HEK293 (cell line): ENCODE measurements around the gene LRRC4C.

Source experiments
- CTCF ChIA-PET: fragments of 350-600 bp; formaldehyde crosslinking; extraction: SDS; loops from one replicate; lab custom pipeline; 2021; ENCODE audit warnings: antibody characterized with exemption; lab: Yijun Ruan, JAX
- POLR2A ChIA-PET: fragments of 300-600 bp; formaldehyde crosslinking; extraction: SDS; loops from one replicate; lab custom pipeline; 2020; ENCODE audit warnings: antibody characterized with exemption, inconsistent platforms; lab: Yijun Ruan, JAX
- H3K27ac ChIP-seq: fragments of 200-500 bp; sonication (Bioruptor generic); 2 replicates; pipeline ENCODE4 v1.5.1; 2014; ENCODE audit warnings: low read depth, low read length, control low read depth, inconsistent platforms; ENCODE audit errors: extremely low read depth
- H3K36me3 ChIP-seq, 2 experiments: fragments of 200-500 bp in 1 of 2; sonication (Bioruptor generic) in 1 of 2; 1 replicate in 1 of 2; 2 replicates in 1 of 2; pipeline ENCODE4 v1.5.1; 2014 to 2017; ENCODE audit warnings: inconsistent platforms in 2 of 2, low read length in 2 of 2; ENCODE audit not compliant: control insufficient read depth in 2 of 2, insufficient read depth in 1 of 2
- H3K4me1 ChIP-seq: fragments of 200-500 bp; sonication (Bioruptor generic); 2 replicates; pipeline ENCODE4 v1.5.1; 2014; ENCODE audit warnings: mild to moderate bottlenecking, low read length, inconsistent platforms; ENCODE audit not compliant: control insufficient read depth, insufficient read depth
- H3K4me3 ChIP-seq: 2 replicates; pipeline ENCODE4 v1.5.1; 2011; ENCODE audit warnings: low read depth, mild to moderate bottlenecking, control low read depth, low read length, moderate library complexity
- H3K9me3 ChIP-seq: fragments of 200-500 bp; sonication (Bioruptor generic); 2 replicates; pipeline ENCODE4 v1.5.1; 2014; ENCODE audit warnings: low read depth, low read length, inconsistent platforms; ENCODE audit not compliant: control insufficient read depth, insufficient read depth
- MZF1 ChIP-seq: fragments of 450-650 bp; formaldehyde crosslinking; IDR thresholded peaks from 2 replicates; pipeline ENCODE4 v1.5.1; 2017; ENCODE audit warnings: missing biosample characterization, missing genetic modification characterization, borderline replicate concordance
- SP2 ChIP-seq: fragments of 450-650 bp; formaldehyde crosslinking; IDR thresholded peaks from 2 replicates; pipeline ENCODE4 v1.5.1; 2016; ENCODE audit warnings: missing biosample characterization, missing genetic modification characterization
- ZFP41 ChIP-seq: fragments of 450-650 bp; formaldehyde crosslinking; IDR thresholded peaks from 2 replicates; pipeline ENCODE4 v1.5.1; 2016; ENCODE audit warnings: missing biosample characterization, missing genetic modification characterization, borderline replicate concordance
- ZNF292 ChIP-seq: fragments of 450-650 bp; formaldehyde crosslinking; IDR thresholded peaks from 2 replicates; pipeline ENCODE4 v1.5.1; 2016; ENCODE audit warnings: low read depth, missing biosample characterization, missing genetic modification characterization, borderline replicate concordance
- ZNF311 ChIP-seq: fragments of 450-650 bp; formaldehyde crosslinking; IDR thresholded peaks from 2 replicates; pipeline ENCODE4 v1.5.1; 2017; ENCODE audit warnings: missing biosample characterization, missing genetic modification characterization, borderline replicate concordance
- ZNF324 ChIP-seq: fragments of 450-650 bp; formaldehyde crosslinking; IDR thresholded peaks from 2 replicates; pipeline ENCODE4 v1.5.1; 2016; ENCODE audit warnings: missing biosample characterization, missing genetic modification characterization
- ZNF354C ChIP-seq: fragments of 450-650 bp; formaldehyde crosslinking; IDR thresholded peaks from 2 replicates; pipeline ENCODE4 v1.5.1; 2016; ENCODE audit warnings: missing biosample characterization, missing genetic modification characterization, low read depth, borderline replicate concordance
- ZNF501 ChIP-seq: fragments of 450-650 bp; formaldehyde crosslinking; IDR thresholded peaks from 2 replicates; pipeline ENCODE4 v1.5.1; 2016; ENCODE audit warnings: missing biosample characterization, missing genetic modification characterization
- ZNF785 ChIP-seq: fragments of 450-650 bp; formaldehyde crosslinking; IDR thresholded peaks from 2 replicates; pipeline ENCODE4 v1.5.1; 2016; ENCODE audit warnings: missing biosample characterization, missing genetic modification characterization
- TF ChIP-seq, protein P1 (sequence below): fragments of 450-650 bp; formaldehyde crosslinking; IDR thresholded peaks from 2 replicates; pipeline ENCODE4 v1.5.1; 2016; ENCODE audit warnings: missing biosample characterization, missing genetic modification characterization
- TF ChIP-seq, protein P2 (sequence below): fragments of 450-650 bp; formaldehyde crosslinking; IDR thresholded peaks from 2 replicates; pipeline ENCODE4 v1.5.1; 2016; ENCODE audit warnings: missing biosample characterization, missing genetic modification characterization
- TF ChIP-seq, protein P3 (sequence below): fragments of 450-650 bp; formaldehyde crosslinking; IDR thresholded peaks from 2 replicates; pipeline ENCODE4 v1.5.1; 2016; ENCODE audit warnings: missing biosample characterization, missing genetic modification characterization
- TF ChIP-seq, protein P4 (sequence below): fragments of 450-650 bp; formaldehyde crosslinking; IDR thresholded peaks from 2 replicates; pipeline ENCODE4 v1.5.1; 2016; ENCODE audit warnings: missing biosample characterization, missing genetic modification characterization
- TF ChIP-seq, protein P5 (sequence below): fragments of 450-650 bp; formaldehyde crosslinking; IDR thresholded peaks from 2 replicates; pipeline ENCODE4 v1.5.1; 2017; ENCODE audit warnings: missing biosample characterization, mild to moderate bottlenecking, missing genetic modification characterization, moderate library complexity

Gene LRRC4C

DNA sequence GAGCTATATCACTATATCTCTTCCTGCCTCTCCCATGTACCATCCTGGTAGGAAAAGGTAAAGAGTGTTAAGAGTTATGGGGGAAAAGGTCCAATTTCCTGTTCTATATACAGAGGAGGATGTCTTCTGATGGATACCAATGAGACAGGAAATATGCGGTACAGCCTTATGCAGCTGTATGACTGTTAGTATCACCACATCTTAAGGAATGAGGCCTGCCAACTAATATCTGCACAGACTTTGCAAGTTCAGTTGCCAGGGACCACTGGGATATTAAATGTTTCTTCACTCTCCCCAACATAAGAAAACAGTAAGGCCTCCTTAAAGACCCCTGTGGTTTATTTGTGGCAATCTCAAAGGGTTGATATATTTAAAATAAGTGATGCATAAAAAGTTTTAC is 1182.5 kb downstream of the LRRC4C start:
- H3K4me1 ChIP-seq: no peaks in the 10 kb centered on the region
- POLR2A ChIA-PET: no interaction called here
- no peak overlapping the region for H3K27ac ChIP-seq
- no peak overlapping the region for H3K4me3 ChIP-seq
- no peaks in the 10 kb centered on the region for H3K9me3 ChIP-seq
- CTCF ChIA-PET: no interaction called here
- TF ChIP-seq ZNF354C (tag by site-specific recombination) (no peak), ZNF311 (no peak)
- no peaks in the 10 kb centered on the region for H3K36me3 ChIP-seq

DNA sequence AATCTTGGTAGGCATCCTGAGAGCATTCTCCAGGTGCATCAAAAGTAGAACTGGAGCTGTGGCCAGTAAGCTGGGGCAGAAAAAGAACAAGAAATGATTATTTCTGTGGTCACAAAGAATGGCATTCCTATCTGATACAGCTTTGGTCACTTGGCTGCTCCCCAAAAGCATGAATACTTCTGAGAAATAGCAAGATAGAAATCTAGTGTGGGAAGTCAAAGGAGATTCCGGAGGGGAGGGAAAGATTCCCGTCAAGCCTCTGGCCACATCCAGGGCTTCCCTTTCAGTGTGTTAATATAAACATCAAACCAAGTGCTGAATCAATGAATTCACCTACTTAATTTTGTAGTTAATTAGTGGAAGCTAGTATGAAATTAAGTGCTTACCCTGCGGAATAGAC is 1185.4 kb downstream of the LRRC4C start:
- H3K36me3 ChIP-seq: no peaks in the 10 kb centered on the region
- H3K9me3 ChIP-seq: no peaks in the 10 kb centered on the region
- H3K4me3 ChIP-seq: no peak overlapping the region
- H3K27ac ChIP-seq: no peak overlapping the region
- CTCF ChIA-PET: interaction anchor here (0.6 kb wide), 1 partner anchor 833 kb away, joined by 3 read pairs; no protein-coding TSS in a partner anchor
- POLR2A ChIA-PET: no interaction called here
- no peaks in the 10 kb centered on the region for H3K4me1 ChIP-seq
- TF ChIP-seq MZF1 (tag by site-specific recombination): no peak
- no peak for TF ChIP-seq ZNF501 (tag by site-specific recombination)
- no peak for TF ChIP-seq SP2 (tag by site-specific recombination)
- TF ChIP-seq, protein P1, sequence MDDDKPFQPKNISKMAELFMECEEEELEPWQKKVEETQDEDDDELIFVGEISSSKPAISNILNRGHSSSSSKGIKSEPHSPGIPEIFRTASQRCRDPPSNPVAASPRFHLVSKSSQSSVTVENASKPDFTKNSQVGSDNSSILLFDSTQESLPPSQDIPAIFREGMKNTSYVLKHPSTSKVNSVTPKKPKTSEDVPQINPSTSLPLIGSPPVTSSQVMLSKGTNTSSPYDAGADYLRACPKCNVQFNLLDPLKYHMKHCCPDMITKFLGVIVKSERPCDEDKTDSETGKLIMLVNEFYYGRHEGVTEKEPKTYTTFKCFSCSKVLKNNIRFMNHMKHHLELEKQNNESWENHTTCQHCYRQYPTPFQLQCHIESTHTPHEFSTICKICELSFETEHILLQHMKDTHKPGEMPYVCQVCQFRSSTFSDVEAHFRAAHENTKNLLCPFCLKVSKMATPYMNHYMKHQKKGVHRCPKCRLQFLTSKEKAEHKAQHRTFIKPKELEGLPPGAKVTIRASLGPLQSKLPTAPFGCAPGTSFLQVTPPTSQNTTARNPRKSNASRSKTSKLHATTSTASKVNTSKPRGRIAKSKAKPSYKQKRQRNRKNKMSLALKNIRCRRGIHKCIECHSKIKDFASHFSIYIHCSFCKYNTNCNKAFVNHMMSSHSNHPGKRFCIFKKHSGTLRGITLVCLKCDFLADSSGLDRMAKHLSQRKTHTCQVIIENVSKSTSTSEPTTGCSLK (tag by site-specific recombination): no peak
- no peak for TF ChIP-seq ZNF785 (tag by site-specific recombination)
- TF ChIP-seq, protein P2, sequence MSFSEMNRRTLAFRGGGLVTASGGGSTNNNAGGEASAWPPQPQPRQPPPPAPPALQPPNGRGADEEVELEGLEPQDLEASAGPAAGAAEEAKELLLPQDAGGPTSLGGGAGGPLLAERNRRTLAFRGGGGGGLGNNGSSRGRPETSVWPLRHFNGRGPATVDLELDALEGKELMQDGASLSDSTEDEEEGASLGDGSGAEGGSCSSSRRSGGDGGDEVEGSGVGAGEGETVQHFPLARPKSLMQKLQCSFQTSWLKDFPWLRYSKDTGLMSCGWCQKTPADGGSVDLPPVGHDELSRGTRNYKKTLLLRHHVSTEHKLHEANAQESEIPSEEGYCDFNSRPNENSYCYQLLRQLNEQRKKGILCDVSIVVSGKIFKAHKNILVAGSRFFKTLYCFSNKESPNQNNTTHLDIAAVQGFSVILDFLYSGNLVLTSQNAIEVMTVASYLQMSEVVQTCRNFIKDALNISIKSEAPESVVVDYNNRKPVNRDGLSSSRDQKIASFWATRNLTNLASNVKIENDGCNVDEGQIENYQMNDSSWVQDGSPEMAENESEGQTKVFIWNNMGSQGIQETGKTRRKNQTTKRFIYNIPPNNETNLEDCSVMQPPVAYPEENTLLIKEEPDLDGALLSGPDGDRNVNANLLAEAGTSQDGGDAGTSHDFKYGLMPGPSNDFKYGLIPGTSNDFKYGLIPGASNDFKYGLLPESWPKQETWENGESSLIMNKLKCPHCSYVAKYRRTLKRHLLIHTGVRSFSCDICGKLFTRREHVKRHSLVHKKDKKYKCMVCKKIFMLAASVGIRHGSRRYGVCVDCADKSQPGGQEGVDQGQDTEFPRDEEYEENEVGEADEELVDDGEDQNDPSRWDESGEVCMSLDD (tag by site-specific recombination): no peak
- no peak for TF ChIP-seq ZNF324 (tag by site-specific recombination)
- TF ChIP-seq, protein P3, sequence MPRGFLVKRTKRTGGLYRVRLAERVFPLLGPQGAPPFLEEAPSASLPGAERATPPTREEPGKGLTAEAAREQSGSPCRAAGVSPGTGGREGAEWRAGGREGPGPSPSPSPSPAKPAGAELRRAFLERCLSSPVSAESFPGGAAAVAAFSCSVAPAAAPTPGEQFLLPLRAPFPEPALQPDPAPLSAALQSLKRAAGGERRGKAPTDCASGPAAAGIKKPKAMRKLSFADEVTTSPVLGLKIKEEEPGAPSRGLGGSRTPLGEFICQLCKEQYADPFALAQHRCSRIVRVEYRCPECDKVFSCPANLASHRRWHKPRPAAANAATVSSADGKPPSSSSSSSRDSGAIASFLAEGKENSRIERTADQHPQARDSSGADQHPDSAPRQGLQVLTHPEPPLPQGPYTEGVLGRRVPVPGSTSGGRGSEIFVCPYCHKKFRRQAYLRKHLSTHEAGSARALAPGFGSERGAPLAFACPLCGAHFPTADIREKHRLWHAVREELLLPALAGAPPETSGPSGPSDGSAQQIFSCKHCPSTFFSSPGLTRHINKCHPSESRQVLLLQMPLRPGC: no peak
- TF ChIP-seq, protein P4, sequence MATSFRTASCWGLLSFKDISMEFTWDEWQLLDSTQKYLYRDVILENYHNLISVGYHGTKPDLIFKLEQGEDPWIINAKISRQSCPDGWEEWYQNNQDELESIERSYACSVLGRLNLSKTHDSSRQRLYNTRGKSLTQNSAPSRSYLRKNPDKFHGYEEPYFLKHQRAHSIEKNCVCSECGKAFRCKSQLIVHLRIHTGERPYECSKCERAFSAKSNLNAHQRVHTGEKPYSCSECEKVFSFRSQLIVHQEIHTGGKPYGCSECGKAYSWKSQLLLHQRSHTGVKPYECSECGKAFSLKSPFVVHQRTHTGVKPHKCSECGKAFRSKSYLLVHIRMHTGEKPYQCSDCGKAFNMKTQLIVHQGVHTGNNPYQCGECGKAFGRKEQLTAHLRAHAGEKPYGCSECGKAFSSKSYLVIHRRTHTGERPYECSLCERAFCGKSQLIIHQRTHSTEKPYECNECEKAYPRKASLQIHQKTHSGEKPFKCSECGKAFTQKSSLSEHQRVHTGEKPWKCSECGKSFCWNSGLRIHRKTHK (tag by site-specific recombination): no peak
- TF ChIP-seq ZNF292 (tag by site-specific recombination): no peak
- TF ChIP-seq ZFP41 (tag by site-specific recombination): no peak
- TF ChIP-seq, protein P5, sequence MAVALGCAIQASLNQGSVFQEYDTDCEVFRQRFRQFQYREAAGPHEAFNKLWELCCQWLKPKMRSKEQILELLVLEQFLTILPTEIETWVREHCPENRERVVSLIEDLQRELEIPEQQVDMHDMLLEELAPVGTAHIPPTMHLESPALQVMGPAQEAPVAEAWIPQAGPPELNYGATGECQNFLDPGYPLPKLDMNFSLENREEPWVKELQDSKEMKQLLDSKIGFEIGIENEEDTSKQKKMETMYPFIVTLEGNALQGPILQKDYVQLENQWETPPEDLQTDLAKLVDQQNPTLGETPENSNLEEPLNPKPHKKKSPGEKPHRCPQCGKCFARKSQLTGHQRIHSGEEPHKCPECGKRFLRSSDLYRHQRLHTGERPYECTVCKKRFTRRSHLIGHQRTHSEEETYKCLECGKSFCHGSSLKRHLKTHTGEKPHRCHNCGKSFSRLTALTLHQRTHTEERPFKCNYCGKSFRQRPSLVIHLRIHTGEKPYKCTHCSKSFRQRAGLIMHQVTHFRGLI (tag by site-specific recombination): no peak
